ENCODE results near the gene ERBIN.
"Not testable (repeated sequence)": the region's sequence is repeated elsewhere in the genome, so short reads cannot be mapped to it uniquely, and the experiment has no call there.

The ERBIN gene

GRCh38 chr5:66010476-66010875 lies 84.1 kb downstream of the ERBIN start:
- no peak for DNase-seq

GRCh38 chr5:66012271-66012670 lies 85.9 kb downstream of the ERBIN start:
- no peak for DNase-seq

GRCh38 chr5:66013397-66013796 lies 87.0 kb downstream of the ERBIN start:
- DNase-seq, result no peak

- no peak for DNase-seq
These were observed 87.5 kb downstream of the ERBIN start for GRCh38 chr5:66013906-66014305.

GRCh38 chr5:66015196-66015960 lies 89.0 kb downstream of the ERBIN start:
- DNase-seq, result no peak

GRCh38 chr5:66021585-66021984 lies 95.2 kb downstream of the ERBIN start:
- DNase-seq, result no peak

GRCh38 chr5:66039296-66039695 lies 112.9 kb downstream of the ERBIN start:
- DNase-seq, result no peak

GRCh38 chr5:66039701-66040100 lies 113.3 kb downstream of the ERBIN start:
- DNase-seq, result no peak

- DNase-seq, result no peak
These were observed 115.3 kb downstream of the ERBIN start for GRCh38 chr5:66041627-66042026.

- no peak for DNase-seq
These were observed 130.9 kb downstream of the ERBIN start for GRCh38 chr5:66057239-66057638.

GRCh38 chr5:66061320-66061719 lies 134.9 kb downstream of the ERBIN start:
- not testable (repeated sequence) for DNase-seq

GRCh38 chr5:66063061-66063460 lies 136.7 kb downstream of the ERBIN start:
- DNase-seq, result not testable (repeated sequence)

- no peak for DNase-seq
These were observed 140.5 kb downstream of the ERBIN start for GRCh38 chr5:66066826-66067225.

GRCh38 chr5:66072031-66072430 lies 145.7 kb downstream of the ERBIN start:
- no peak for DNase-seq

- DNase-seq, result no peak
These were observed 148.5 kb downstream of the ERBIN start for GRCh38 chr5:66074901-66075300.

GRCh38 chr5:66080664-66081063 lies 154.3 kb downstream of the ERBIN start:
- DNase-seq, result no peak

GRCh38 chr5:66089384-66089783 lies 163.0 kb downstream of the ERBIN start:
- DNase-seq, result no peak

GRCh38 chr5:66100851-66101250 lies 174.5 kb downstream of the ERBIN start:
- peak; percentile 73 for DNase-seq

- DNase-seq, result peak; percentile 83
These were observed 186.8 kb downstream of the ERBIN start for GRCh38 chr5:66113160-66113559.

GRCh38 chr5:66118304-66118703 lies 191.9 kb downstream of the ERBIN start:
- no peak for DNase-seq

- no peak for DNase-seq
These were observed 196.1 kb downstream of the ERBIN start for GRCh38 chr5:66122379-66123034.

GRCh38 chr5:66129144-66129543 lies 202.8 kb downstream of the ERBIN start:
- no peak for DNase-seq

- no peak for DNase-seq
These were observed 204.1 kb downstream of the ERBIN start for GRCh38 chr5:66130493-66130892.

All from NCI-H226 (cell line).